ENCODE data around the gene IRGQ.

The IRGQ gene

GRCh38 chr19:43552616-43553015 lies 43.3 kb downstream of the IRGQ start:
- TF ChIP-seq FOXM1 (IDR thresholded peaks at IDR 0.05; ENCODE audit: borderline replicate concordance, low read depth), result no peak
- TF ChIP-seq NFIC (IDR thresholded peaks at IDR 0.05), result no peak
- TF ChIP-seq MAX (IDR thresholded peaks at IDR 0.05), result no peak

GRCh38 chr19:43552198-43552450 lies 43.8 kb downstream of the IRGQ start:
- no peak for TF ChIP-seq EGR1 (IDR thresholded peaks at IDR 0.05)
- TF ChIP-seq USF1 (IDR thresholded peaks at IDR 0.05), result no peak
- no peak for TF ChIP-seq CEBPB (IDR thresholded peaks at IDR 0.05)
- no peak for TF ChIP-seq YY1 (IDR thresholded peaks at IDR 0.05; ENCODE audit: low read depth)
- TF ChIP-seq EP300 (IDR thresholded peaks at IDR 0.05; ENCODE audit: borderline replicate concordance), result no peak
- TF ChIP-seq NFIC (IDR thresholded peaks at IDR 0.05), result no peak
- TF ChIP-seq ZBTB7A (IDR thresholded peaks at IDR 0.05; ENCODE audit: low read depth), result no peak
- TF ChIP-seq TCF12 (IDR thresholded peaks at IDR 0.05; ENCODE audit: low read depth), result no peak
- TF ChIP-seq TAF1 (IDR thresholded peaks at IDR 0.05; ENCODE audit: low read depth), result no peak
- TF ChIP-seq RAD21 (IDR thresholded peaks at IDR 0.05; ENCODE audit: low read depth), result no peak
- TF ChIP-seq FOXM1 (IDR thresholded peaks at IDR 0.05; ENCODE audit: borderline replicate concordance, low read depth), result no peak
- no peak for TF ChIP-seq TEAD4 (IDR thresholded peaks at IDR 0.05)
- no peak for TF ChIP-seq CREB1 (IDR thresholded peaks at IDR 0.05; ENCODE audit: low read depth)
- TF ChIP-seq MAX (IDR thresholded peaks at IDR 0.05), result no peak
- no peak for TF ChIP-seq REST (IDR thresholded peaks at IDR 0.05; ENCODE audit: low read depth)

GRCh38 chr19:43551399-43552197 lies 44.3 kb downstream of the IRGQ start:
- TF ChIP-seq TAF1 (IDR thresholded peaks at IDR 0.05; ENCODE audit: low read depth), result no peak
- no peak for TF ChIP-seq REST (IDR thresholded peaks at IDR 0.05; ENCODE audit: low read depth)
- no peak for TF ChIP-seq USF1 (IDR thresholded peaks at IDR 0.05)

- TF ChIP-seq NFIC (IDR thresholded peaks at IDR 0.05), result no peak
- no peak for TF ChIP-seq RAD21 (IDR thresholded peaks at IDR 0.05; ENCODE audit: low read depth)
- no peak for TF ChIP-seq USF1 (IDR thresholded peaks at IDR 0.05)
- TF ChIP-seq FOXM1 (IDR thresholded peaks at IDR 0.05; ENCODE audit: borderline replicate concordance, low read depth), result no peak
- TF ChIP-seq TCF12 (IDR thresholded peaks at IDR 0.05; ENCODE audit: low read depth), result no peak
- TF ChIP-seq CEBPB (IDR thresholded peaks at IDR 0.05), result no peak
- no peak for TF ChIP-seq EP300 (IDR thresholded peaks at IDR 0.05; ENCODE audit: borderline replicate concordance)
- TF ChIP-seq MAX (IDR thresholded peaks at IDR 0.05), result no peak
- TF ChIP-seq TEAD4 (IDR thresholded peaks at IDR 0.05), result no peak
Observed at GRCh38 chr19:43548706-43549105, 47.2 kb downstream of the IRGQ start.

GRCh38 chr19:43546581-43546980 lies 49.4 kb downstream of the IRGQ start:
- no peak for TF ChIP-seq RAD21 (IDR thresholded peaks at IDR 0.05; ENCODE audit: low read depth)
- no peak for TF ChIP-seq REST (IDR thresholded peaks at IDR 0.05; ENCODE audit: low read depth)
- TF ChIP-seq YY1 (IDR thresholded peaks at IDR 0.05; ENCODE audit: low read depth), result no peak
- no peak for TF ChIP-seq USF1 (IDR thresholded peaks at IDR 0.05)
- no peak for TF ChIP-seq CEBPB (IDR thresholded peaks at IDR 0.05)
- no peak for TF ChIP-seq FOXM1 (IDR thresholded peaks at IDR 0.05; ENCODE audit: borderline replicate concordance, low read depth)
- no peak for TF ChIP-seq EGR1 (IDR thresholded peaks at IDR 0.05)
- no peak for TF ChIP-seq TEAD4 (IDR thresholded peaks at IDR 0.05)
- no peak for TF ChIP-seq NFIC (IDR thresholded peaks at IDR 0.05)
- TF ChIP-seq CREB1 (IDR thresholded peaks at IDR 0.05; ENCODE audit: low read depth), result no peak
- no peak for TF ChIP-seq ZBTB7A (IDR thresholded peaks at IDR 0.05; ENCODE audit: low read depth)
- no peak for TF ChIP-seq MAX (IDR thresholded peaks at IDR 0.05)
- no peak for TF ChIP-seq TAF1 (IDR thresholded peaks at IDR 0.05; ENCODE audit: low read depth)
- no peak for TF ChIP-seq TCF12 (IDR thresholded peaks at IDR 0.05; ENCODE audit: low read depth)
- TF ChIP-seq EP300 (IDR thresholded peaks at IDR 0.05; ENCODE audit: borderline replicate concordance), result no peak
